HG02938 (cell line): ENCODE data around the gene SEMA4F.
"Not testable (repeated sequence)": the region's sequence is repeated elsewhere in the genome, so short reads cannot be mapped to it uniquely, and the experiment has no call there.

Experiments
- ATAC-seq: cut with Tn5 transposase; IDR thresholded peaks from one replicate; pipeline ENCODE4 v1.9.1; 2021; ENCODE audit warnings: mild to moderate bottlenecking, moderate library complexity; ENCODE audit not compliant: unreplicated experiment

Gene SEMA4F

GRCh38 chr2:74653985-74654882, at the start of gene SEMA4F:
Gene SEMA4F (plus strand): TSS chr2:74654247. CDS start chr2:74654377, 130 bp downstream.
- ATAC-seq: peak; percentile 100

GRCh38 chr2:74606927-74607326, 47.1 kb upstream of the SEMA4F start:
- ATAC-seq: no peak

GRCh38 chr2:74617122-74617521, 36.9 kb upstream of the SEMA4F start:
- no peak for ATAC-seq

- no peak for ATAC-seq
These were observed 35.5 kb upstream of the SEMA4F start for GRCh38 chr2:74618410-74619083.

- no peak for ATAC-seq
These were observed 34.3 kb upstream of the SEMA4F start for GRCh38 chr2:74619651-74620297.

GRCh38 chr2:74620671-74621070, 33.4 kb upstream of the SEMA4F start:
- no peak for ATAC-seq

GRCh38 chr2:74625658-74626425, 28.2 kb upstream of the SEMA4F start:
- ATAC-seq: no peak

- ATAC-seq: no peak
These were observed 25.4 kb upstream of the SEMA4F start for GRCh38 chr2:74628538-74629105.

- not testable (repeated sequence) for ATAC-seq
These were observed 23.6 kb upstream of the SEMA4F start for GRCh38 chr2:74630454-74630853.

- no peak for ATAC-seq
These were observed 21.7 kb upstream of the SEMA4F start for GRCh38 chr2:74632209-74632938.

- ATAC-seq: no peak
These were observed 21.1 kb upstream of the SEMA4F start for GRCh38 chr2:74632939-74633312.

- ATAC-seq: no peak
These were observed 14.5 kb upstream of the SEMA4F start for GRCh38 chr2:74639550-74639949.

- ATAC-seq: no peak
These were observed 8.7 kb upstream of the SEMA4F start for GRCh38 chr2:74645344-74645743.

- no peak for ATAC-seq
These were observed 7.8 kb upstream of the SEMA4F start for GRCh38 chr2:74646201-74646600.

GRCh38 chr2:74646834-74647482, 7.1 kb upstream of the SEMA4F start:
- ATAC-seq: no peak

GRCh38 chr2:74648009-74648443, 6.0 kb upstream of the SEMA4F start, which contains the start of gene M1AP:
Gene M1AP (minus strand): TSS chr2:74648330. CDS start chr2:74640275, 8,055 bp downstream.
- ATAC-seq: no peak

- ATAC-seq: peak; percentile 24
These were observed 460 bp upstream of the SEMA4F start for GRCh38 chr2:74653589-74653984.

- no peak for ATAC-seq
These were observed 1.5 kb downstream of the SEMA4F start for GRCh38 chr2:74655579-74655978.

GRCh38 chr2:74658516-74658915, 4.5 kb downstream of the SEMA4F start:
- ATAC-seq: no peak
